ENCODE measurements around the gene PDPN.

GRCh38 chr1:13544221-13544556, 39.4 kb upstream of the PDPN start:
- TF ChIP-seq, protein P1, sequence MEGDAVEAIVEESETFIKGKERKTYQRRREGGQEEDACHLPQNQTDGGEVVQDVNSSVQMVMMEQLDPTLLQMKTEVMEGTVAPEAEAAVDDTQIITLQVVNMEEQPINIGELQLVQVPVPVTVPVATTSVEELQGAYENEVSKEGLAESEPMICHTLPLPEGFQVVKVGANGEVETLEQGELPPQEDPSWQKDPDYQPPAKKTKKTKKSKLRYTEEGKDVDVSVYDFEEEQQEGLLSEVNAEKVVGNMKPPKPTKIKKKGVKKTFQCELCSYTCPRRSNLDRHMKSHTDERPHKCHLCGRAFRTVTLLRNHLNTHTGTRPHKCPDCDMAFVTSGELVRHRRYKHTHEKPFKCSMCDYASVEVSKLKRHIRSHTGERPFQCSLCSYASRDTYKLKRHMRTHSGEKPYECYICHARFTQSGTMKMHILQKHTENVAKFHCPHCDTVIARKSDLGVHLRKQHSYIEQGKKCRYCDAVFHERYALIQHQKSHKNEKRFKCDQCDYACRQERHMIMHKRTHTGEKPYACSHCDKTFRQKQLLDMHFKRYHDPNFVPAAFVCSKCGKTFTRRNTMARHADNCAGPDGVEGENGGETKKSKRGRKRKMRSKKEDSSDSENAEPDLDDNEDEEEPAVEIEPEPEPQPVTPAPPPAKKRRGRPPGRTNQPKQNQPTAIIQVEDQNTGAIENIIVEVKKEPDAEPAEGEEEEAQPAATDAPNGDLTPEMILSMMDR (IDR thresholded peaks at IDR 0.05 in 8 of 11, conservative IDR thresholded peaks at IDR 0.05 in 3 of 11): no peak
- no peak for TF ChIP-seq POLR2A (IDR thresholded peaks at IDR 0.05)
